ENCODE data around the gene IZUMO2.

Gene IZUMO2

DNA sequence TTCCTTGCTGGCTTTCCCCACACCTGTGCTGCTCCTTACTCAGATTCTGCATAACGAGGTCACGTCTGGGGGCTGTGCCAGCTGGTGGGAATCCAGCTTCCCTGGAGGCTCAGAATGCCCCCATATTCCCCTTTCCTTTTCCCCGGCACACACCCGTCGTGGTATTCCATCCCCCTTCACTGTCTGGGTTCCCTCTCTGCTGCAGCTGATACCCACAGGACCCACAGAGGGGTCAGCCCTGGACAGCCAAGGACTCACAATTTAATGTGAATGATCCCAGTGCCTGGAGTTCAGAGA, 36.1 kb upstream of the IZUMO2 start:
- H3K27me3 ChIP-seq (ENCODE audit: control insufficient read depth, insufficient read depth, low read length), result peaks cover 12% of the 10 kb centered on the region
- H3K4me1 ChIP-seq (ENCODE audit: control insufficient read depth, low read depth, low read length), result no peaks in the 10 kb centered on the region
- H3K27ac ChIP-seq (ENCODE audit: low read length), result no peak overlapping the region
- no peaks in the 10 kb centered on the region for H3K9me3 ChIP-seq (ENCODE audit: control insufficient read depth, low read depth, low read length)
- no peak overlapping the region for H3K4me3 ChIP-seq (ENCODE audit: low read length)
- H3K36me3 ChIP-seq (ENCODE audit: control insufficient read depth, low read depth, low read length), result no peaks in the 10 kb centered on the region
- no peak overlapping the region for H3K9ac ChIP-seq (ENCODE audit: low read length)

DNA sequence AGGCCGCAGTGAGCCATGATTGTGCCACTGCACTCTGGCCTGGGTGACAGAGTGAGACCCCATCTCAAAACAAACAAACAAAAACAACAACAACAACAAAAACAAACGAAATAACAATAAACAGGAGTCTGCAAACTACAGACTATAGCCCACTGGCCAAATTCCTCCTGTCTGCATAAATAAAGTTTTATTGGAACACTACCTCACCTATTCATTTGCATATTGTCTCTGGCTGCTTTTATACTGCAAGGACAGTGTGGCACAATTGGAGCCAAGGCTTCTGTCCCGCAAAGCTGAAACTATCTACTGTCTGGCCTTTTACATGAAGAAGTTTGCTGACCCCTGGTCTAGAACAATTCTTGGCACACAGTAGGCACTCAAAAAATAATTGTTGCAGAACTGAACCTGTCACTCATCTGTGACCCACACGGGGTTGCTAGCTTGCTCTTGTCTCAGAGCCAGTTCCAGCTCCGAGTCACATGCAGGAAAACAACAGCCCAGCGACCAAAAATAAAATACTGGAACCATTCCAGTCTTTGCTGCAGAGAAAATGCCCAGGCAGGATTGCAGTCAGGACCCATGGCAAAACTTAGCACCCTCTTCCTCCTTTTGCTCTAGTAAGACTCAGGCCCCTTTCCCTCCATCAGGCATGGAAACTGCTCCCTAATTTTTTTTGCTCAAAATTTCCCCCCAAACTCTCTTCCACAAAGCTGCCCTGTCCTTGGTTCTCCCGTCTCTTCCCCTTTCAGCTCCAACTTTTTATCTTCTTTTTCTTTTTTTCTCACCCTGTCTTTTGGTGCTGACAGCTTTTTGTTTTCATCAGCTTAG, 35.6 kb upstream of the IZUMO2 start:
- Histone ChIP-seq H3K36me3 (ENCODE audit: control insufficient read depth, low read depth, low read length) (no peaks in the 10 kb centered on the region), H3K4me3 (ENCODE audit: low read length) (no peak overlapping the region), H3K27ac (ENCODE audit: low read length) (no peak overlapping the region), H3K9ac (ENCODE audit: low read length) (no peak overlapping the region), H3K4me1 (ENCODE audit: control insufficient read depth, low read depth, low read length) (no peaks in the 10 kb centered on the region), H3K9me3 (ENCODE audit: control insufficient read depth, low read depth, low read length) (no peaks in the 10 kb centered on the region), H3K27me3 (ENCODE audit: control insufficient read depth, insufficient read depth, low read length) (peaks cover 6% of the 10 kb centered on the region)

DNA sequence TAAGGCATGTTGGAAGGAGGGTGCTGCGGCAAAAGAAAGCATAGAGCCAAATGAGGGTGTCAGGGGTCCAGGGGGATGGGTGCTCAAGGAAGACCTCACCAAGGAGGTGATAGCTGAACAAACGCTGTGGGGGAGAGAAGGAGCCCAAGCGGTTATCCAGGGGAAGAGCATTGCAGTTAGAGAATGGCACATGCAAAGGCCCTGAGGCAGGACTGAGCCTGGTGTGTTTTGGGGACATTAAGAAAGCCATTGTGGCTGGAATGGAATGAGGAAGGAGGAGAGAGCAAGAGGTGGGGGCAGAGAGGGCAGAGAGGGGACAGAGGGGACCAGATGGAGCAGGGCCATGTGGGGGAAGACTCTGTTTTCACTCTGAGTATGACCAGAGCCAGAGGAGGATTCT, 34.3 kb upstream of the IZUMO2 start:
- Histone ChIP-seq H3K4me3 (ENCODE audit: low read length) (no peak overlapping the region), H3K36me3 (ENCODE audit: control insufficient read depth, low read depth, low read length) (no peaks in the 10 kb centered on the region), H3K27ac (ENCODE audit: low read length) (no peak overlapping the region), H3K27me3 (ENCODE audit: control insufficient read depth, insufficient read depth, low read length) (no peaks in the 10 kb centered on the region), H3K9ac (ENCODE audit: low read length) (no peak overlapping the region), H3K4me1 (ENCODE audit: control insufficient read depth, low read depth, low read length) (no peaks in the 10 kb centered on the region), H3K9me3 (ENCODE audit: control insufficient read depth, low read depth, low read length) (no peaks in the 10 kb centered on the region)

DNA sequence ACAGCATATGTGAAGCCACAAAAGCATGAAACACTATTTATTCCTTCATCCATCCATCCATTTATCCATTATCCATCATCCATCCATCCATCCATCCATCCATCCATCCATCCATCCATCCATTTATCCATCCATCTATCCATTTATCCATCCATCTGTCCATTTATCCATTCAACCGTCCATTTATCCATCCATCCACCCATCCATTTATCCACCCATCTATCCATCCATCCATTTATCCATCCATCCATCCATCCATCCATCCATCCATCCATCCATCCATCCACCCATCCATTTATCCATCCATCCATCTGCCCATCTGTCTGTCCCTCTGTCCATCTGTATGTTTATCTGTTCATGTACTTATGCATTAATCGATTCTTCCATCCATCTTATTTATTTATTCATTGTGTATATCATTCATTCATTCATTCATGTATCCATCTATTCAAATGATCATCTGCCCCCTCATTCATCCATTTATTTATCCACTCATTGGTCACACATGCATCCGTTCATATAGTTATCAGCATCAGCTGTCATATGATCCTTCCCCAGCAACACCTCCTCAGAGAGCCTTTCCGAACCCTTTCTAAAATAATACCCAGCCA, 33.3 kb upstream of the IZUMO2 start:
- no peak overlapping the region for H3K9ac ChIP-seq (ENCODE audit: low read length)
- no peaks in the 10 kb centered on the region for H3K36me3 ChIP-seq (ENCODE audit: control insufficient read depth, low read depth, low read length)
- H3K4me3 ChIP-seq (ENCODE audit: low read length), result no peak overlapping the region
- no peaks in the 10 kb centered on the region for H3K27me3 ChIP-seq (ENCODE audit: control insufficient read depth, insufficient read depth, low read length)
- no peak overlapping the region for H3K27ac ChIP-seq (ENCODE audit: low read length)
- H3K9me3 ChIP-seq (ENCODE audit: control insufficient read depth, low read depth, low read length), result no peaks in the 10 kb centered on the region
- H3K4me1 ChIP-seq (ENCODE audit: control insufficient read depth, low read depth, low read length), result no peaks in the 10 kb centered on the region

DNA sequence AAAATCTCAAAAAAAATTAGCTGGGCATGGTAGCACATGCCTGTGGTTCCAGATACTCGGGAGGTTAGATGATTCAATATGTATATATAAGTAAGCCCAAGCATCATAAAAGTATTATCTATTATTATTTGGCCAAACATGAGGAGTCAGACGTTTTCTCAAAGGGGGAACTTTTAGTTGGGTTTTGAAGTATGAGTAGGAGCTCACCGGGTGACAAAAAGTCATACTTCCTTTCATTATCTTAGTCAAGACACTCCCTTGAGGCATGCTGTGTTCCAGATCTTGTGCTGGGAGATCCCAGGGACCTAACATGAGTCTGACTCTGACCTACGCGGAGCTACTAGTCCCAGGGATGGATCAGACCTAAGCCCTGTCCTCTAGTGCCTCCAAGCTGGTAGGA, 32.1 kb upstream of the IZUMO2 start:
- H3K4me1 ChIP-seq (ENCODE audit: control insufficient read depth, low read depth, low read length), result no peaks in the 10 kb centered on the region
- H3K36me3 ChIP-seq (ENCODE audit: control insufficient read depth, low read depth, low read length), result no peaks in the 10 kb centered on the region
- H3K9me3 ChIP-seq (ENCODE audit: control insufficient read depth, low read depth, low read length), result no peaks in the 10 kb centered on the region
- no peaks in the 10 kb centered on the region for H3K27me3 ChIP-seq (ENCODE audit: control insufficient read depth, insufficient read depth, low read length)
- H3K27ac ChIP-seq (ENCODE audit: low read length), result no peak overlapping the region
- H3K9ac ChIP-seq (ENCODE audit: low read length), result no peak overlapping the region
- H3K4me3 ChIP-seq (ENCODE audit: low read length), result no peak overlapping the region

DNA sequence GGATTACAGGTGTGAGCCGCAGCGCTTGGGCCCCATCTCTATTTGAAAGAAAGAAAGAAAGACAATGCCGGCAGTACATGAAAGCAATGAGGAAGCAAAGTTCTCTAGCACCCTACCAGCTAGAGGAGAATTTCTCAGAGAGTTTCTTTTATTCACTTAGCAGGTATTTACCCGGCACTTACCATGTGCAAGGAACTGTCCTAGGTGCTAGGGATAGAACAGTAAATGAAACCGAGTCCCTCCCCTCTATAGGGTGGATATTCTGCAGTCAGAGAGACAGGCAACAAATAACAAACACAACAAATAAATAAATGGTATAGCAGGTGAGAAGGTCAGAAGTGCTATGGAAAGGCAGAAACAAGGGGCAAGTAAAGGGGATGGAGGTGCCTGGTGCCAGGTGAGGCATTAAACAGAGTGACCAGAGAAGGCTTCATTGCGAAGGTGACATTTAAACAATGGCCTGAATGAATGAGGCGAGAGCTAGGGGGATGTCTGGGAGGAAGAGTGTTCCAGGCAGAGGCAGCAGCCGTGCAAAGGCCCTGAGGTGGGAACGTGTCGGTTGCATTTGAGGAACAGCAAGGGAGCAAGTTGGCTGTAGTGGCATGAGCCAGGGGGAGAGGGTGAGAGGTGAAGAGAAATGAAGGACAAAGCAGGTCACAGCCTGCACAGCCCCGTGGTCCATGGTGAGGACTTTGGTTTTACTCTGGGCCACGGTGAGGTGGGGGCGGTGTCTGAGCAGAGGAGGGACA, 29.6 kb upstream of the IZUMO2 start:
- Histone ChIP-seq H3K27ac (ENCODE audit: low read length) (no peak overlapping the region), H3K9me3 (ENCODE audit: control insufficient read depth, low read depth, low read length) (no peaks in the 10 kb centered on the region), H3K9ac (ENCODE audit: low read length) (no peak overlapping the region), H3K36me3 (ENCODE audit: control insufficient read depth, low read depth, low read length) (no peaks in the 10 kb centered on the region), H3K4me1 (ENCODE audit: control insufficient read depth, low read depth, low read length) (no peaks in the 10 kb centered on the region), H3K27me3 (ENCODE audit: control insufficient read depth, insufficient read depth, low read length) (no peaks in the 10 kb centered on the region), H3K4me3 (ENCODE audit: low read length) (no peak overlapping the region)

DNA sequence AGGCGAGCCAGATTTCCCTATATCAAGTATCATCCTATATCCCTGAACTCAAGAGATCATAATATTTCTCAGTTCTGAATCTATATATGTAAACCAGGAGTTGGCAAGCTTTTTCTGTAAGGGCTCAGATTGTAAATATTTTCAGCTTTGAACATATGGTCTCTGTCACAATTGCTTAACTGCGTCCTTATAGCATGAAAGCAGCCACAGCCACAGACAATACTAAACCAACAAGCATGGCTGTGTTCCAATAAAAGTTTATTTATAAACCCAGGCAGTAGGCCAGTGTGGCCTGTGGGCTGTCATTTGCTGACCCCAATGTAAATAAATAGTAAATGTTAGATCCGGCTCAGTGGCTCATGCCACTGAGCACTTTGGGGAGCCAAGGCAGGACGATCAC, 28.1 kb upstream of the IZUMO2 start:
- Histone ChIP-seq H3K4me3 (ENCODE audit: low read length) (no peak overlapping the region), H3K9ac (ENCODE audit: low read length) (no peak overlapping the region), H3K36me3 (ENCODE audit: control insufficient read depth, low read depth, low read length) (no peaks in the 10 kb centered on the region), H3K9me3 (ENCODE audit: control insufficient read depth, low read depth, low read length) (no peaks in the 10 kb centered on the region), H3K27ac (ENCODE audit: low read length) (no peak overlapping the region), H3K27me3 (ENCODE audit: control insufficient read depth, insufficient read depth, low read length) (no peaks in the 10 kb centered on the region), H3K4me1 (ENCODE audit: control insufficient read depth, low read depth, low read length) (no peaks in the 10 kb centered on the region)

DNA sequence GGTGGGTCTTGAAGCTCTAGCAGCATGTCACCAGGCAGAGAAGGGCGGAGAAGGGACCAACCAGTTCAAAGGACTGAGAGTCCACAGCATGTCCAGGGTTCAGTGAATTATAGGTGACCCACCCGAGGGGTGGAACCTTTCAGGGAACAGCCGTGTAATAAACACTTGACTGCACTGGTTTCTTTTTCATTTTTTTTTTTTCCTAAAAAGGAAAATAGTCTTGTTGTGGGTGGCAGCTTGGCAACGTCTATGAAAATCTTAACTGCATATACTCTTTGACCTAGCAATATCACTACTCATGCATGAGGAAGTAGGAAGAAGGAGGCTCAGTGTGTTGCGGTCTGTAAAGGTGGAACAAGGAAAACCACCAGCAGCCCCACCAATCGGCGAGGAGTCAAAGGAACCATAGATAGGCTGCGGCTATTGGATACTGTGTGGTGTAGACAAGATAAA, 27.4 kb upstream of the IZUMO2 start:
- H3K4me3 ChIP-seq (ENCODE audit: low read length), result no peak overlapping the region

DNA sequence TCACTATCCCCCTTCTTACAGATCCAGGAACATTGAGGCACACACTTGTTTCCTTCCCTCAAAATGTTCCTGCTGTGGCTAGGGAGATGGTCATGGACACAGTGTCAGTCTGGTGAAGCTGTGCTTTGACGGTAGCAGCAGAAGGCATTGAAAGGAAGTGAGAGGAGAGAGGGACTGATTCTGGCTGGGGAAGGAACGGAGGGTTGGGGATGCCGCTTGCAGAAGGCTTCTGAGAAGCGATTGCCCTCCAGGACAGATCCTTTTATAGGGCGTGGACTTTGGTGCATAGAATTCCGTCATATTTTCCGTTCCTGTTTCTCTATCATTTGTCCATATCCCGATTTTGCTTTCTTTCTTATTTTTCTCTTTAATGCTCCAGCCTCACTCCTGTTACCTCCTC, 26.2 kb upstream of the IZUMO2 start:
- no peak overlapping the region for H3K4me3 ChIP-seq (ENCODE audit: low read length)
- no peaks in the 10 kb centered on the region for H3K9me3 ChIP-seq (ENCODE audit: control insufficient read depth, low read depth, low read length)
- no peaks in the 10 kb centered on the region for H3K36me3 ChIP-seq (ENCODE audit: control insufficient read depth, low read depth, low read length)
- no peak overlapping the region for H3K27ac ChIP-seq (ENCODE audit: low read length)
- no peaks in the 10 kb centered on the region for H3K4me1 ChIP-seq (ENCODE audit: control insufficient read depth, low read depth, low read length)
- no peaks in the 10 kb centered on the region for H3K27me3 ChIP-seq (ENCODE audit: control insufficient read depth, insufficient read depth, low read length)
- H3K9ac ChIP-seq (ENCODE audit: low read length), result no peak overlapping the region

More for the DNA sequence above, 27.4 kb upstream of the IZUMO2 start:
- Histone ChIP-seq H3K27me3 (ENCODE audit: control insufficient read depth, insufficient read depth, low read length) (no peaks in the 10 kb centered on the region), H3K27ac (ENCODE audit: low read length) (no peak overlapping the region), H3K4me1 (ENCODE audit: control insufficient read depth, low read depth, low read length) (no peaks in the 10 kb centered on the region), H3K9me3 (ENCODE audit: control insufficient read depth, low read depth, low read length) (no peaks in the 10 kb centered on the region), H3K36me3 (ENCODE audit: control insufficient read depth, low read depth, low read length) (no peaks in the 10 kb centered on the region), H3K9ac (ENCODE audit: low read length) (no peak overlapping the region)

DNA sequence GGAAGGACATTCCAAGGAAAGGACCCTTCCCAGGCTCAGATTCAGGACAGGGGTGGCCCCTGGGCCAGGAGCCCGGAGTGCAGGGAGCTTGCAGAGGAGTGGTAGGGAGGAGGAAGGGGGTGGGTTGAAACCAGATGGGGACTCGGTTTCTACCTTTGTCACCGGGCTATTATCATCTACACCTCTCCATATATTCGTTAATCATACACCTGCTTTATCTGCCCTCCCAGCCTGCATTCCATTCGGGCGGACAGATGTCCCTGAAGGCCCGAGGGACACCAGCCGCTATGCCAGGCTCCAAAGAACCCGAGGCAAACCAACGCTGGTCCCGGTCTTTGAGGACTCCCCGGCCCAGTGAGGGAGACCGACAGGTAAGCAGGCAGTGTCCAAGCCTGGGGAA, 24.9 kb upstream of the IZUMO2 start:
- H3K9me3 ChIP-seq (ENCODE audit: control insufficient read depth, low read depth, low read length), result no peaks in the 10 kb centered on the region

DNA sequence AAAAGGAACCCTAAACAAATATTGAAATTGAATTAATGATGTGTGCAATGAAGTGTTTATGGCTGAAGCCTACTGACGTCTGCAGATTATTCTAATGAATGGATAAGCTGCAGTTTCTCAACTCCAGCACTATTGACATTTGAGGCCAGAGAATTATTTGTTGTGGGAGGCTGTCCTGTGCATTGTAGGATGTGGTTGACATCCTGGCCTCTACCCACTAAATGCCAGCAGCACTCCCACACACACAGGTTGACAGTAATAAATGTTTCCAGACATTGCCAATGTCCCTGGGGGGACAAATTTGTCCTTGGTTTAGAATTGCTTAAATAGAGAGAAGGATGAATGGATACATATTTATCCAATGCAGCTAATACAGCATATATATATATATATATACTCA, 21.1 kb upstream of the IZUMO2 start:
- H3K27me3 ChIP-seq (ENCODE audit: control insufficient read depth, insufficient read depth, low read length), result no peaks in the 10 kb centered on the region
- H3K4me3 ChIP-seq (ENCODE audit: low read length), result no peak overlapping the region
- H3K9ac ChIP-seq (ENCODE audit: low read length), result no peak overlapping the region
- no peaks in the 10 kb centered on the region for H3K4me1 ChIP-seq (ENCODE audit: control insufficient read depth, low read depth, low read length)
- no peaks in the 10 kb centered on the region for H3K9me3 ChIP-seq (ENCODE audit: control insufficient read depth, low read depth, low read length)
- H3K27ac ChIP-seq (ENCODE audit: low read length), result no peak overlapping the region
- no peaks in the 10 kb centered on the region for H3K36me3 ChIP-seq (ENCODE audit: control insufficient read depth, low read depth, low read length)

More for the DNA sequence above, 24.9 kb upstream of the IZUMO2 start:
- no peaks in the 10 kb centered on the region for H3K4me1 ChIP-seq (ENCODE audit: control insufficient read depth, low read depth, low read length)
- H3K36me3 ChIP-seq (ENCODE audit: control insufficient read depth, low read depth, low read length), result no peaks in the 10 kb centered on the region
- H3K9ac ChIP-seq (ENCODE audit: low read length), result no peak overlapping the region
- no peak overlapping the region for H3K4me3 ChIP-seq (ENCODE audit: low read length)
- no peak overlapping the region for H3K27ac ChIP-seq (ENCODE audit: low read length)
- no peaks in the 10 kb centered on the region for H3K27me3 ChIP-seq (ENCODE audit: control insufficient read depth, insufficient read depth, low read length)
